ENCODE measurements around the gene TAF15. TPM values are rescaled to one million over a fixed set of nuclear protein-coding genes. Genes with fewer than 3 reads are reported as not detected.

Gene TAF15
- total RNA-seq, 1 donor from 2014 or later, result 63.1 TPM

GRCh38 chr17:35868737-35869136 is 59.5 kb downstream of the TAF15 start, which contains the start of gene HEATR9:
Gene HEATR9 (minus strand): TSS chr17:35868891. CDS start chr17:35868742, 149 bp downstream.
- DNase-seq (ENCODE audit: low spot score), result no peak
- no peak for ATAC-seq

- ATAC-seq (peak; percentile 58), DNase-seq (ENCODE audit: low spot score) (no peak)
Observed at GRCh38 chr17:35870906-35871819, 61.9 kb downstream of the TAF15 start.

GRCh38 chr17:35872196-35872980 is 63.1 kb downstream of the TAF15 start:
- no peak for DNase-seq (ENCODE audit: low spot score)
- no peak for ATAC-seq

GRCh38 chr17:35875072-35875799 is 66.0 kb downstream of the TAF15 start:
- no peak for ATAC-seq
- DNase-seq (ENCODE audit: low spot score), result no peak

- DNase-seq (ENCODE audit: low spot score), result no peak
- no peak for ATAC-seq
Observed at GRCh38 chr17:35875800-35876139, 66.5 kb downstream of the TAF15 start.

DNA sequence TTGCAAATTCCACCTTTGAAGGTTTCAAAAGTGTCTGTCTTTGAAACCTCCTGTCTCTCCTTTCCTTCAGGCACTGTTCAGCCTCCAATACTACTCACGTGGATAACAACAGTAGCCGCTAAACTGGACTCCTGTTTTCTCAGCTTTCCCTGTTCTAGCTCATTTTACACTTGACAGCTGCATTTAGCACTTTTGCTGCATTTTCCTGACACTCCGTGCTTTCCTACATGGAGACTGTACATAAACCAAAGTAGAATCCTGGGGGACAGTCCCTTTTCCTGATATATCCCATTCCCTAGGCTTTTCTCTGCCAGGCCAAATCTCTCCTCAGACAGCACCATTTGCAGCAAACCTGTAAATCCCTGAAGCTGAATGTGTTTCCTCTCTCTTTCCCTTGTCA is 67.2 kb downstream of the TAF15 start:
- no peak for ATAC-seq

GRCh38 chr17:35877345-35878029 is 68.2 kb downstream of the TAF15 start:
- ATAC-seq (no peak), DNase-seq (ENCODE audit: low spot score) (no peak)

More for the DNA sequence above, 67.2 kb downstream of the TAF15 start:
- DNase-seq (ENCODE audit: low spot score), result no peak

DNA sequence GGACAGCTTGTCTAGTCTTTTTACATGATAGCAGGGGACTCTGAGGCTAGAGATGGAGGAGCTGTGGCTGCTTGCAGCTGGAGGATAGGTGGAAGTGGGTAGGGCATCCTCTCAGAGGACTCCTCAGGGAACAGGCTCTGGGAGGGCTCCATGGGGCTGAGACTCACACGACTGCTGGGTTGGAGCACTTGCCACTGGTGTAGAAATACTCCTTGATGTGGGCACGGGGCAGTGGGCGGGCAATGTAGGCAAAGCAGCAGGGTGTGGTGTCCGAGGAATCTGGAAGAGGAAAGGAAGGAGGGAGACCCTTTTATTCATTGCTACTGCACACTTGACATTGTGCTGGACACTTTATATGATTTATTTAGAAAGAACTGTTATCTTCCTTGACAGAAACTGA is 69.1 kb downstream of the TAF15 start:
- ATAC-seq (no peak), DNase-seq (ENCODE audit: low spot score) (no peak)

GRCh38 chr17:35879773-35880654 is 70.7 kb downstream of the TAF15 start, which contains the start of gene CCL5:
Gene CCL5 (minus strand): TSS chr17:35880360.
- DNase-seq (ENCODE audit: low spot score) (no peak), ATAC-seq (peak; percentile 12)

- ATAC-seq (no peak), DNase-seq (ENCODE audit: low spot score) (no peak)
Observed at GRCh38 chr17:35889241-35889640, 80.0 kb downstream of the TAF15 start.

GRCh38 chr17:35889818-35890773 is 80.8 kb downstream of the TAF15 start:
- ATAC-seq (peak; percentile 50), DNase-seq (ENCODE audit: low spot score) (no peak)

DNA sequence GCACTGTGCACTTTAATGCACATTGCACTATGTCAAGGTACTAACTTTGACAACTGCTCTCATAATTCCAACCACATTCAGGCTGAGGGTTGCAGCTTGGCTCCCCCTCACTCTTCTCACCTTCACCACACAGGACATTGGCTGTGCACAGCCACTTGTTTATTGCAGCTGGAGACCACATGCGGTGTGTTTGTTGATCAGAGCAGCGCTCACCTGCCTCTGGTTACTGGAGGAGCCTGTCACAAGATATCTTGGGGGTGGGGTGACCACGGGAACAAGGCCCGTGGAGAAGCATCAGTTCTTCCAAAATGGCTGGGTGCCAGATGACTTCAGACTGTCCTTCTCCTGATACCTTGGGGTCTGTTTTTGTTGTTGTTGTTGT is 81.5 kb downstream of the TAF15 start:
- ATAC-seq (no peak), DNase-seq (ENCODE audit: low spot score) (no peak)

DNA sequence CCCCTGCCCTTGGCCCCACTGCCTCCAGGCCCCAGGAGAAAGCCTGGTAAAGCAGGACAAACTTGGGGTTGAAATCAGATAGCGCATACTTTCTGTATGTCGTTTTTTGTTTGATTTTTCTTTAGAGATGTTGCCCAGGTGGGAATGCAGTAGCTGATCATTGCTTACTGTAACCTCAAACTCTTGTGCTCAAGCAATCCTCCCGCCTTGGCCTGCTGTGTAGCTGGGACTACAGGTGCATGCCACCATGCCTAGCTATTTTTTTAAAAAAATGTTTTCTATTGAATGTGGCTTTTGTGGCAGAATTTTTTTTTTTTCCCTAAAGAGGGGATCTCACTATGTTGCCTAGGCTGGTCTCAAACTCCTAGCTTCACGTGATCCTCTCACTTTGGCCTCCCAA is 82.0 kb downstream of the TAF15 start:
- ATAC-seq (no peak), DNase-seq (ENCODE audit: low spot score) (no peak)

GRCh38 chr17:35892091-35893035 is 83.1 kb downstream of the TAF15 start:
- ATAC-seq, result no peak

GRCh38 chr17:35893751-35894150 is 84.5 kb downstream of the TAF15 start:
- no peak for DNase-seq (ENCODE audit: low spot score)
- no peak for ATAC-seq

More at GRCh38 chr17:35892091-35893035, 83.1 kb downstream of the TAF15 start:
- no peak for DNase-seq (ENCODE audit: low spot score)

DNA sequence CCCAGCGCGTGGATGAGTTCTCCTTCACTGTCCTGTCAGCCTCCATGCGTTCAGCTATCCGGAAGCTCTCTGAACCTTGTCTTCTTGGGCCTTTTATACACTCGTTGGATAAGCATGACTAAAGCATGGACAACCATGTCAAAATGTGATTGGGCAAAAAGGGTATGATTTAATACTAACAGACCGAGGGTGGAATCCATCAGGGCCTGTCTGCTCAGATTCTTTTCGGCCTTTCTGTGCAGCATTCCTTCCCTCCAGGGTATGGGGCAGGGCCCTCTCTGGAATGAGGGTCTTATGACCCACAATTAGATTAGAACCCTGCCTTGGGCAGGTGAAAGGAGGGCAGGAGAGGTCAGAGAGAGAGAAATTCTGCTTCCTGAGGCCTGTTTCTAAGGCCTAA is 84.9 kb downstream of the TAF15 start:
- ATAC-seq, result no peak
- DNase-seq (ENCODE audit: low spot score), result no peak

Measured in left lobe of liver (tissue), 2 donors.